ENCODE results near the gene DAB1.

DNA sequence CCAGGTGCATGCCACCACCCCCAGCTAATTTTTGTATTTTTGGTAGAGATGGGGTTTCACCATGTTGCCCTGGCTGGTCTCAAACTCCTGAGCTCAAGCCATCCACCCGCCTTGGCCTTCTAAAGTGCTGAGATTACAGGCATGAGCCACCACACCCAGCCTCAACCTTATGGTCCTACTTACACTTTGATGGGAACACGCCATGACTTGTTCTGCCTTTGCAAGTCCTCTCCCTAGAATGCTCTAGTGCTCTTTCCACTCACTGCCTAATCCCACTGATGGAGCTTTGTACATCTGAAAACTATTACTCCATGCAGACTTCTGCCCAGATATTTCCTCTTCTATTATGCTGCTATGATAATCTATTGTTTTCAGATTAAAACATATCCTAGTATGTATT, 174.3 kb downstream of the DAB1 start:
- TF ChIP-seq, protein P1, sequence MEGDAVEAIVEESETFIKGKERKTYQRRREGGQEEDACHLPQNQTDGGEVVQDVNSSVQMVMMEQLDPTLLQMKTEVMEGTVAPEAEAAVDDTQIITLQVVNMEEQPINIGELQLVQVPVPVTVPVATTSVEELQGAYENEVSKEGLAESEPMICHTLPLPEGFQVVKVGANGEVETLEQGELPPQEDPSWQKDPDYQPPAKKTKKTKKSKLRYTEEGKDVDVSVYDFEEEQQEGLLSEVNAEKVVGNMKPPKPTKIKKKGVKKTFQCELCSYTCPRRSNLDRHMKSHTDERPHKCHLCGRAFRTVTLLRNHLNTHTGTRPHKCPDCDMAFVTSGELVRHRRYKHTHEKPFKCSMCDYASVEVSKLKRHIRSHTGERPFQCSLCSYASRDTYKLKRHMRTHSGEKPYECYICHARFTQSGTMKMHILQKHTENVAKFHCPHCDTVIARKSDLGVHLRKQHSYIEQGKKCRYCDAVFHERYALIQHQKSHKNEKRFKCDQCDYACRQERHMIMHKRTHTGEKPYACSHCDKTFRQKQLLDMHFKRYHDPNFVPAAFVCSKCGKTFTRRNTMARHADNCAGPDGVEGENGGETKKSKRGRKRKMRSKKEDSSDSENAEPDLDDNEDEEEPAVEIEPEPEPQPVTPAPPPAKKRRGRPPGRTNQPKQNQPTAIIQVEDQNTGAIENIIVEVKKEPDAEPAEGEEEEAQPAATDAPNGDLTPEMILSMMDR (IDR thresholded peaks at IDR 0.05; ENCODE audit: poor library complexity, severe bottlenecking) = no peak
- TF ChIP-seq POLR2AphosphoS5 (IDR thresholded peaks at IDR 0.05) (no peak), SMC3 (conservative IDR thresholded peaks at IDR 0.05; ENCODE audit: poor library complexity) (no peak), TAF1 (IDR thresholded peaks at IDR 0.05; ENCODE audit: low read depth) (no peak)

All from neural cell (in vitro differentiated cells).